HFFc6 (cell line): ENCODE measurements around the gene PMEPA1. TPM values are rescaled to one million over a fixed set of nuclear protein-coding genes. Genes with fewer than 3 reads are reported as not detected.
A peak's percentile ranks its signal among the peaks of the same experiment; 100 is the strongest.

ENCODE experiments used
- DNase-seq: peaks from one replicate; pipeline ENCODE4 v3.0.0-alpha.2; 2018
- H3K27ac Mint-ChIP-seq: 2 replicates; pipeline ENCODE4 v1.8.0; 2020; ENCODE audit warnings: mild to moderate bottlenecking, mixed read lengths
- H3K27me3 Mint-ChIP-seq: 2 replicates; pipeline ENCODE4 v1.8.0; 2021; ENCODE audit warnings: mild to moderate bottlenecking, moderate library complexity, mixed read lengths; ENCODE audit not compliant: insufficient read depth
- H3K36me3 Mint-ChIP-seq: 2 replicates; pipeline ENCODE4 v1.8.0; 2021; ENCODE audit warnings: low read depth, mixed read lengths
- H3K4me1 Mint-ChIP-seq: 2 replicates; pipeline ENCODE4 v1.8.0; 2020; ENCODE audit warnings: low read depth, mixed read lengths
- H3K4me3 Mint-ChIP-seq: 2 replicates; pipeline ENCODE4 v1.8.0; 2020; ENCODE audit warnings: mild to moderate bottlenecking, moderate library complexity, mixed read lengths
- H3K9me3 Mint-ChIP-seq: 2 replicates; pipeline ENCODE4 v1.8.0; 2020; ENCODE audit warnings: mild to moderate bottlenecking, mixed read lengths
- CTCF ChIP-seq: fragments of 200-600 bp; sonication (generic); IDR thresholded peaks from 2 replicates; pipeline ENCODE4 v1.5.0; 2021; ENCODE audit warnings: antibody characterized with exemption, mild to moderate bottlenecking
- total RNA-seq, 6 experiments: library from RNA; stranded (reverse); fragmentation: NEBNext Ultra II Directional; extraction: Animal tissue kit (Norgen Biotek cat#: 25700); gene quantifications; 2 replicates in 1 of 6; 3 replicates in 5 of 6; pipeline ENCODE4 v1.2.3, GENCODE V29; 2021

Gene PMEPA1
- total RNA-seq, 6 experiments from 2014 or later = 4.7 to 8.0 (median 5.3) TPM

GRCh38 chr20:57711826-57712225 lies 2.0 kb upstream of the PMEPA1 start:
- Mint-ChIP-seq H3K4me3 (no peak overlapping the region), H3K4me1 (peaks cover 50% of the 10 kb centered on the region), H3K9me3 (no peaks in the 10 kb centered on the region), H3K27ac (no peak overlapping the region), H3K36me3 (no peaks in the 10 kb centered on the region), H3K27me3 (peaks cover 8% of the 10 kb centered on the region)
- no peak for DNase-seq
- TF ChIP-seq CTCF = no peak

GRCh38 chr20:57711311-57711712 lies 1.5 kb upstream of the PMEPA1 start:
- H3K4me1 Mint-ChIP-seq = peaks cover 45% of the 10 kb centered on the region
- H3K27ac Mint-ChIP-seq = no peak overlapping the region
- H3K4me3 Mint-ChIP-seq = no peak overlapping the region; the same call in 1 of the 2 replicates
- H3K27me3 Mint-ChIP-seq = peaks cover 8% of the 10 kb centered on the region
- peak; percentile 16; the same call in 1 of the 2 replicates for TF ChIP-seq CTCF
- no peaks in the 10 kb centered on the region for H3K36me3 Mint-ChIP-seq
- no peak for DNase-seq
- no peaks in the 10 kb centered on the region for H3K9me3 Mint-ChIP-seq

GRCh38 chr20:57710841-57711240 lies 1.0 kb upstream of the PMEPA1 start:
- DNase-seq = no peak
- Mint-ChIP-seq H3K9me3 (no peaks in the 10 kb centered on the region), H3K36me3 (no peaks in the 10 kb centered on the region), H3K27me3 (peaks cover 11% of the 10 kb centered on the region), H3K27ac (peak overlapping the region; percentile 40; the same call in 1 of the 2 replicates), H3K4me3 (peak overlapping the region; percentile 56), H3K4me1 (peaks cover 40% of the 10 kb centered on the region)
- no peak for TF ChIP-seq CTCF

- Mint-ChIP-seq H3K9me3 (no peaks in the 10 kb centered on the region), H3K27ac (peak overlapping the region; percentile 72), H3K4me1 (peaks cover 25% of the 10 kb centered on the region), H3K4me3 (peak overlapping the region; percentile 94), H3K27me3 (peaks cover 14% of the 10 kb centered on the region), H3K36me3 (no peaks in the 10 kb centered on the region)
- no peak for DNase-seq
- no peak for TF ChIP-seq CTCF
Measured at GRCh38 chr20:57708694-57709673, 831 bp downstream of the PMEPA1 start.

DNA sequence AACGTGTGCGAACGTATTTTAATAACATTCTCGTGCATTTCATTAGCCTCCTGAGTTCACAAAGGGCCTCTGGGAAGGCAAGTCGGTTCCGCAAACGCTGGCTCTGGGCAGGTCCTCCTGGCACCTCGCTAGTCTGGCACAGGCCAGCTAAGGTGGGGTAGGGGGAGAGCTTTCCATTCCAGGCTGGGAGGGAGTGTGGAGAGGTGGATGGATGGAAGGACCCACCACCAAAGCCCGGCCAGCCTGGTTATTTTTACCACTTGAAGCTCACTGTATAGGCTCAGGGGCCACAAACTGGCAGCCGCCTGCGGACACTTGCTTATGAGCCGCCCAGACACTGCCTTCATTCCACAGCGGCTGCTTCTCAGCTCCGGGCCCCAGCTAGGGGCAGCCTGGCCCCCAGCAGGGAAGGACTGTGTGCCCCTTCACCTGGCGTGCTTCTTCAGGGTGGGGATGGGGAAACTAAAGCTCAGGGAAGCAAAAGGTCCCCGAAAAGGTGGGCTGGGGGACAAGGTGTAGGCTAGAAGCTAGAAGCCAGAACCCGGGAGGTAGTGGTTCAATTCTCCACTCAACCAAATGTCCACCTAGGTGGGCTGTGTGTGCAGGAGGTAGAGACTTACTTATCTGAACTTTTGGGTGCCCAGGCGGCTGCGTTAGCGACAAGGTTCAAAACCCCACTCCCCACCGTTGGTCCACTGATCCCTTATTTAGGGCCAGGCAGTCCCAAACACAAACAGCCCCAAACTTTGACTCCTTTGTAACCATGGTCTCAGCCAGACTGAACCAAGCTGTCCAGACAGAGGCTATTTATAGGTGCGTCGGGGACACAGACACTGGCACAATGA lies 1.7 kb downstream of the PMEPA1 start:
- Mint-ChIP-seq H3K9me3 (no peaks in the 10 kb centered on the region), H3K27ac (peak overlapping the region; percentile 72), H3K4me3 (peak overlapping the region; percentile 94), H3K4me1 (peaks cover 20% of the 10 kb centered on the region), H3K27me3 (peaks cover 14% of the 10 kb centered on the region), H3K36me3 (no peaks in the 10 kb centered on the region)
- no peak for TF ChIP-seq CTCF
- DNase-seq = no peak
